HCT116 (cell line): Measurements from ENCODE around the gene ITSN1.

Experiments used
- CBX3 ChIP-seq: IDR thresholded peaks from 2 replicates; pipeline ENCODE4 v1.6.1; 2012; ENCODE audit warnings: low read depth
- CTCF ChIP-seq, 3 experiments: fragments of 200-600 bp in 1 of 3; sonication (generic) in 1 of 3; IDR thresholded peaks in 2 of 3; conservative IDR thresholded peaks in 1 of 3; 2 replicates each; pipeline ENCODE4 v1.5.1; 2012 to 2017; ENCODE audit warnings: low read depth in 2 of 3, low read length in 2 of 3, antibody characterized with exemption in 1 of 3, borderline replicate concordance in 1 of 3, control low read depth in 1 of 3, mild to moderate bottlenecking in 1 of 3, mixed read lengths in 1 of 3, mixed run types in 1 of 3, moderate library complexity in 1 of 3; ENCODE audit not compliant: insufficient read depth in 1 of 3
- EGR1 ChIP-seq: IDR thresholded peaks from 2 replicates; pipeline ENCODE4 v1.6.1; 2012; ENCODE audit warnings: low read depth
- EZH2 ChIP-seq: fragments of 200-600 bp; sonication (generic); IDR thresholded peaks from 2 replicates; pipeline ENCODE4 v1.6.1; 2017; ENCODE audit warnings: antibody characterized with exemption, mixed run types
- MAX ChIP-seq: IDR thresholded peaks from 2 replicates; pipeline ENCODE4 v1.6.1; 2012
- POLR2A ChIP-seq: IDR thresholded peaks from 2 replicates; pipeline ENCODE4 v1.7.0; 2011; ENCODE audit warnings: borderline replicate concordance; ENCODE audit not compliant: insufficient read depth, insufficient read length; ENCODE audit errors: extremely low read depth
- POLR2AphosphoS5 ChIP-seq: IDR thresholded peaks from 2 replicates; pipeline ENCODE4 v1.6.1; 2011; ENCODE audit warnings: mild to moderate bottlenecking, low read depth, low read length, moderate library complexity
- REST ChIP-seq: IDR thresholded peaks from 2 replicates; pipeline ENCODE4 v1.6.1; 2012; ENCODE audit warnings: low read depth
- SIN3A ChIP-seq: IDR thresholded peaks from 2 replicates; pipeline ENCODE4 v1.6.1; 2012; ENCODE audit warnings: low read depth
- SRF ChIP-seq: IDR thresholded peaks from 2 replicates; pipeline ENCODE4 v1.6.1; 2012; ENCODE audit warnings: low read depth
- TCF7L2 ChIP-seq: IDR thresholded peaks from 2 replicates; pipeline ENCODE4 v1.7.0; 2011; ENCODE audit warnings: borderline replicate concordance, inconsistent platforms; ENCODE audit not compliant: insufficient read depth, insufficient read length; ENCODE audit errors: extremely low read depth
- ZFX ChIP-seq: fragments of 450-650 bp; IDR thresholded peaks from 2 replicates; pipeline ENCODE4 v1.6.1; 2017

- no peak for TF ChIP-seq EGR1
- TF ChIP-seq EZH2 = no peak
- no peak for TF ChIP-seq POLR2AphosphoS5
- TF ChIP-seq CTCF (IDR thresholded peaks at IDR 0.05 in 2 of 3, conservative IDR thresholded peaks at IDR 0.05 in 1 of 3; ENCODE audit: borderline replicate concordance in 1 of 3, insufficient read depth in 1 of 3, low read depth in 2 of 3, low read length in 2 of 3) = no peak
- no peak for TF ChIP-seq POLR2A
- TF ChIP-seq ZFX = no peak
- TF ChIP-seq CBX3 = no peak
- TF ChIP-seq REST = no peak
- no peak for TF ChIP-seq TCF7L2
- no peak for TF ChIP-seq SIN3A
- TF ChIP-seq SRF = no peak
- TF ChIP-seq MAX = no peak
Observed at GRCh38 chr21:33917421-33917820, 275.1 kb downstream of the ITSN1 start.
